ENCODE measurements around the gene TSC22D2. TPM values are rescaled to one million over a fixed set of nuclear protein-coding genes. Genes with fewer than 3 reads are reported as not detected.

Gene TSC22D2
- total RNA-seq, 4 donors from 2014 or later: 19.8 to 59.7 (median 29.5) TPM

DNA sequence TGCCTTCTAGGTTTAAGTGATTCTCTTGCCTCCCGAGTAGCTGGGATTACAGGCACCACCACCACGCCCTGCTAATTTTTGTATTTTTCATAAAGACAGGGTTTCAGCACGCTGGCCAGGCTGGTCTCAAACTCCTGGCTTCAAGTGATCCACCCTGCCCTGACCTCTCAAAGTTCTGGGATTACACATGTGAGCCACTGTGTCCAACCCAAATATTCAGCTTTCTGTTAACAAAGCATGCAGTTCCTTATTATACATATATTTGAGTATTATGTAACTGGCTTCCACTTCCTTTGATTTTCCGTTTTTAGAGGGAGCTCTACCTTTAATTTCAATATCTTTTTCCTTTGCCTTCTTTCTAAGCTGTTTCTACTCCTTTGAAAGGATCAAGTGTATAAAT lies 26.1 kb downstream of the TSC22D2 start:
- no peaks in the 10 kb centered on the region for H3K36me3 ChIP-seq
- H3K4me1 ChIP-seq: peaks cover 0 to 22% (median 4%) of the 10 kb centered on the region in 4 donors
- DNase-seq: no peak
- no peak overlapping the region for H3K27ac ChIP-seq
- 73 to 76% methylated on average over 3 to 4 of the region's 4 CpGs for whole genome bisulfite sequencing, 2 donors (ENCODE audit: low coverage in 1 of 2)
- no peaks in the 10 kb centered on the region for H3K9me3 ChIP-seq
- H3K4me3 ChIP-seq: no peak overlapping the region
- in situ Hi-C loops (cut with MboI; ENCODE audit: low pct_ligation_motif_present in 1 of 4, low pct_unique_long_range_greater_than_20kb in 1 of 4, low sequenced_read_pairs in 3 of 4) (no loop called here), intact Hi-C loops (cut with DNase I; ENCODE audit: low total_unique reads) (no loop called here)
- no peaks in the 10 kb centered on the region for H3K27me3 ChIP-seq
- no peak for TF ChIP-seq CTCF (IDR thresholded peaks at IDR 0.05)
- TF ChIP-seq EP300 (IDR thresholded peaks at IDR 0.05; ENCODE audit: low read depth): no peak

DNA sequence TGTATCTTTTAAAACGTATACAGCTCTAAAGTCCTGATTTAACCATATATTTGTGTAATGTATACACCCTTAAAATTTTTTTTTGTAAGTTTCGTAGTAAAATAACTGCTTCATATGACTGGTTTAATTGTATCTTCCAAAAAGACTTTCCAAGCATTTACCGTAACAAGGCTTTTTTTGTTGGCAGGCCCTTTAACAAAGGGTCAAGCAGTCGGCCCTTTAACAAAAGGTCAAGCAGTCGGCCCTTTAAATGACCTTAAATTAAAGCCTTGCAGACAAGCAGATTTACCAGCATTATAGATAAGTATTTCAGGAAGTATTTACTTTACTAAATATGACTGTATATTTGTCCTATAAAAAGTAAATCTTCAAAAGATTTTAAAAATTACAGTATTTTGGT lies 28.1 kb downstream of the TSC22D2 start:
- Histone ChIP-seq H3K36me3 (no peaks in the 10 kb centered on the region), H3K27me3 (no peaks in the 10 kb centered on the region), H3K4me3 (no peak overlapping the region), H3K4me1 (peaks cover 0 to 23% (median 3%) of the 10 kb centered on the region in 4 donors), H3K27ac (no peak overlapping the region), H3K9me3 (no peaks in the 10 kb centered on the region)
- TF ChIP-seq CTCF (IDR thresholded peaks at IDR 0.05): no peak
- no peak for TF ChIP-seq EP300 (IDR thresholded peaks at IDR 0.05; ENCODE audit: low read depth)
- TF ChIP-seq POLR2A (IDR thresholded peaks at IDR 0.05): no peak
- in situ Hi-C loops (cut with MboI; ENCODE audit: low pct_ligation_motif_present in 1 of 4, low pct_unique_long_range_greater_than_20kb in 1 of 4, low sequenced_read_pairs in 3 of 4) (no loop called here), intact Hi-C loops (cut with DNase I; ENCODE audit: low total_unique reads) (no loop called here)
- no peak for DNase-seq
- 75 to 87% methylated on average over 5 of the region's 5 CpGs for WGBS, 2 donors (ENCODE audit: low coverage in 1 of 2)

DNA sequence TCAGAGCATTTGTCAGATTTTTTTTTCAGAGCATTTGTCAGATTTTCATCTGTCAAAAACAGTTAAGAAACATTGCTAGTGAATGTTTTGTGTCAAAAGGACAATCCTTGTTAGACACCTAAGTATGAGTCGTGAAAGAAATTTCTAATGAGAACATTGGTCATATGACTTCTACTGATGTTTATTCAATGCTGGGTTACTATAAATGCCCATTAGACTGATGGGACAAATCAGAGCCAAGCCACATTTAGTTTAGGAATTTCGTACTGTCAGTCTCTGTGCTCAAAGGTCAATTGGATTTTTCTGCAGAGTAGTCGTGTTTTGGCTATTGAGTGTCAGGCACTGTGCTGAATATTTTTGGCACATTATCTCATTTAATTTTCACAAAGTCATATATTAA lies 31.6 kb downstream of the TSC22D2 start:
- 78 to 84% methylated on average over 3 of the region's 3 CpGs for WGBS, 2 donors (ENCODE audit: low coverage in 1 of 2)
- H3K4me1 ChIP-seq: peaks cover 0 to 18% (median 0%) of the 10 kb centered on the region in 4 donors
- intact Hi-C loops (cut with DNase I; ENCODE audit: low total_unique reads): no loop called here

DNA sequence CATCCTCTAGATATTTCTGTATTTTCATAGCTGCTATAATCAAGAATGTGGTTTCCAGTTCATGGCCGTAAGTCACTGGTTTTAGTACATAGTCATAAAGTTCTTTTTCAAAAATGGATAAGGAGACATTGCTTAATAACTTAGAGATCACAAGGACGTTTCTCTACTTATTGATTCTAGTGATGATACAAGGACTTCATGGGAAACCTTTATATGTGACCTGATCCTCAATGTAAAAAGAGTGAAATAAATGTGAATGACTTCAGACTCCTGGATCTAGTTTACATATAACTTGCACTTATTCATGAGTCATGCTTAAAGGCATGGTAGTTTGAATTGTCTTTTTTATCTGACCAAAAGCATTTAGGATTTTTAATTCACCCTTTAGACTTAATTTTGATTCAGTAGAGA lies 35.2 kb downstream of the TSC22D2 start:
- 58 to 61% methylated on average over 2 of the region's 2 CpGs for WGBS, 2 donors (ENCODE audit: low coverage in 1 of 2)
- Histone ChIP-seq H3K4me3 (no peak overlapping the region), H3K36me3 (no peaks in the 10 kb centered on the region), H3K27me3 (no peaks in the 10 kb centered on the region), H3K4me1 (peaks cover 0 to 23% (median 1%) of the 10 kb centered on the region in 4 donors), H3K9me3 (no peaks in the 10 kb centered on the region), H3K27ac (no peak overlapping the region)
- DNase-seq: no peak
- intact Hi-C loops (cut with DNase I; ENCODE audit: low total_unique reads) (no loop called here), in situ Hi-C loops (cut with MboI; ENCODE audit: low pct_ligation_motif_present in 1 of 4, low pct_unique_long_range_greater_than_20kb in 1 of 4, low sequenced_read_pairs in 3 of 4) (no loop called here)
- TF ChIP-seq POLR2AphosphoS5 (IDR thresholded peaks at IDR 0.05): no peak
- TF ChIP-seq POLR2A (IDR thresholded peaks at IDR 0.05): no peak
- no peak for TF ChIP-seq EP300 (IDR thresholded peaks at IDR 0.05; ENCODE audit: low read depth)
- no peak for TF ChIP-seq CTCF (IDR thresholded peaks at IDR 0.05)

More for the DNA sequence above, 31.6 kb downstream of the TSC22D2 start:
- DNase-seq: no peak
- H3K27ac ChIP-seq: no peak overlapping the region
- H3K36me3 ChIP-seq: no peaks in the 10 kb centered on the region
- no peaks in the 10 kb centered on the region for H3K9me3 ChIP-seq
- no peak for TF ChIP-seq EP300 (IDR thresholded peaks at IDR 0.05; ENCODE audit: low read depth)
- TF ChIP-seq POLR2A (IDR thresholded peaks at IDR 0.05): no peak
- no peak for TF ChIP-seq POLR2AphosphoS5 (IDR thresholded peaks at IDR 0.05)
- TF ChIP-seq CTCF (IDR thresholded peaks at IDR 0.05): no peak
- H3K4me3 ChIP-seq: no peak overlapping the region
- in situ Hi-C loops (cut with MboI; ENCODE audit: low pct_ligation_motif_present in 1 of 4, low pct_unique_long_range_greater_than_20kb in 1 of 4, low sequenced_read_pairs in 3 of 4): no loop called here
- no peaks in the 10 kb centered on the region for H3K27me3 ChIP-seq
